ENCODE measurements around the gene GALNT9. TPM values are rescaled to one million over a fixed set of nuclear protein-coding genes. Genes with fewer than 3 reads are reported as not detected.

Gene GALNT9
- total RNA-seq, 1 donor from 2014 or later = not detected

DNA sequence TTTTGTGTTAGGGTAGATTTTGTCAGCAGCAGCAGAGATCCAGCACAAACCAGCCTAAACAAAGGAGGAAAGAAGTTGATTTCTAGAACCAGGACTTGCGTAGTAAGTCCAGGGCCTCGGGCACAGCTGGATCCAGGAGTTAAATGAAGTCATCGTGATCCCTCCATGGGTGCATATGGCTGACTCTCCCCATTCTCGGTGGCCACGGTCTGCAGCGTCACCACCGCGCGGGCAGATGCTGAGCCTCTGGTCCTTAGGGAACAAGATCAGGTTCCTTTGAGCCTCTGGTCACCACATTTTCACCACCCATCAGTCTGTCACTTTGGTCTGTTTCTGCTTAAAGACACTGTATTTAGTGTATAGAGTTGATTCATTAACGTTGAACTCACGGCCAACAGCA lies 14.8 kb upstream of the GALNT9 start:
- ATAC-seq = no peak

DNA sequence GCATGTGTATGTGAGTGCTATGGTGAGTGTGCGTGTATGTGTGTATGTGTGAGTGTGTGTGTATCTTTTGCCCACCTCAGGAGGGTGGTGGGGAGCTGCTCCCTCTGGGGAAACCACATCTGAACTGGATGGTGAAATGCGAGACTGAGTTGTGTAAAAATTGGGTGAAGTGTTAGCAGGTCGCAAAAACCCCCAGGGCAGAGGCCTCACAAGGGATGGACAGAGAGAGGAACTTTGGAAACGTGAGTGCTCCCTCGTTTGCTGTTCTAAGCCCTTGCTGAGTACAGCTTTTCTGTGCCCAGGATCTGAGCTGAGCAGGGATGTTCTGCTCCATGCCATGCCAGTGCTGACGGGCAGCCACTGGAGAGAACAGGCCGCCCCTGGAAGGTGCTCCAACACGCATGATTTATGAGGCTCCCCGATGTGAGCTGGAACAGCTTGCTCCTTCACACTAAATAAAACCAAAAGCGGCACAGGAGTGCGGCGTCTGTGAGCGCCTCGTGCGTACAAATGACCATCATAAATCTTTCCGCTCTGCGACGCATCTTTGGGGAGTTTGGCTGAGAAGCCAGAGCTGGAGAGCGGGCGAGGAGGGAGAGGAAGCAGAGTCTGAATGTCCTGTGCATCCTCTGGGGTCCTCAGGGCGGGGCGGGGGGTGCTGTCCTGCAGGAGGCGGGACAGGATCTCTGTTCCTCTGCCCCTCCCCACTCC lies 14.1 kb upstream of the GALNT9 start:
- no peak for ATAC-seq

DNA sequence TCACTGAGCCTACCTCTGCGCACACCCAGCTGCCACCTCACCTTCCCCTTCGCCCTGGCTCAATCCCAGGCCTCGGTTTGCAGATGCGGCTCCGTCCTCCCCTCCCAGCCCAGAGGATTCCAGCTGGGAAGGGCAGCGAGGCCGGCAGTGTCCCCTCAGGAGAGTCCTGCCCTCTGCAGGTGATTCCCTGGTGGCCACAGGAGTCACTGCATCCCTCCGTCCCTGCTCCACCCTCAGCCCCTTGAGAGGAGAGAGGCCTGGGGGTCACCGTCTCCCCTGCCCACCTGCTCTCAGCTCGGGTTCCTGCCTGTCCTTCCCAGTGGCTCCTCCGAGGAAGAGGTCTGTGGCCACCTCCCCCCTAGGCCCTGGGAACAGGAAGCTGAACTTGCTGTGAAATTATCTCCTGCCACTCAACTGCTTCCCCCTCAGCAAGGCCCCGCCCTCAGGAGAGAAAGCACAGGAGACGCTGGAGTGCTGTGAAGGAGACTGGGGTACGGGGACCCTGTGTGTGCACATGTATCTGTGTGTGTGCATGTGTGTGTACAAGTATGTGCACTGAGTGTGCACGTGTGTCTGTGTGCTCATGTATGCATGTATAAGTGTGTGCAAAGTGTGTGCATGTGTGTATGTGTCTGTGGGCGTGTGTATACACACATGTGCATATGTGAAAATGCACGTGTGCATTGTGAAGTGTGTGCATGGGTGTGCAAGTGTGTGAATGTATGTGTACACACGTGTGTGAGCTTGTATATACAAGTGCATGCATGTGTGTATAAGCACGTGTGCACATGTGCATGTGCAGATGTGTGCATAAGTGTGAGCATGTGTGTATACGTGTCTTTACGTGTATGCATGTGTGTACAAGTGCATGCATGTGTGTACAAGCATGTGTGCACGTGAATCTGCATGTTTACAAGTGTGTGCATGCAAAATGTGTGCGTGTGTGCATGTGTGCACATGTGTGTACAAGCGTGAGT lies 13.2 kb upstream of the GALNT9 start:
- no peak for ATAC-seq

DNA sequence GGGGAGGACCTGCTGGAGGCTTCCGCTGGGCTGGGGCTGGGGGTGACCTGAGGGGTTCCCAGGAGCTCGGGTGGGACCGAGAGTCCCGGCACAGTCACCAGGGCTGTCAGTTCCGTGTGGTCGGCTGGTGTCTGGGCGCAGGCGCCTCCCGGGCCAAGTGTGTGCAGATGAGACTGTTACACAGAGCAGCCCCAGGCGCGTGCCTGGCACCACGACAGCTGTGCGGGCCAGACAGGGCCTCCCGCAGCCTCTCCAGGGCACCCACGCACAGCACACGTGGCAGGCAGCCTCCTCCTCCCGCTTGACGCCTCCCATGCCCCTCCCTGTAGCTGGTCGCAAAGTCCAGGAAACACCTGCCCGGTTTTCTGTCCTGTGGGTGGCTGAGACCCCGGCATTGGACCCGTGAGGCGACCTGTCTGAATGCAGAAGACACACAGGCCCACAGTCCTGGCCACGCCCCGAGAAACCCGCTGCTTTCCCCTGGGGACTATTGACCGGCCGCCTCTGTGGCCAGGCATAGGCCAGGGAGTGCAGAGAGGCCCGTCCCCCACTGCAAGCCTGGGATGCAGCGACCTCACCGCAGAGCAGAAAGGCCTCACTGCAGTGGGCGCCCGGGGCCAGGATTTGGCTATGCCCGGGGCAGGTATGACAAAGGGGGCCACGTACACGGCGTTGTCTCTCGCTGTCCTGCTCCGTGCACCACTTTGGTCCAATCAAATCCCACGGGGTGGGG lies 12.1 kb upstream of the GALNT9 start:
- no peak for ATAC-seq

DNA sequence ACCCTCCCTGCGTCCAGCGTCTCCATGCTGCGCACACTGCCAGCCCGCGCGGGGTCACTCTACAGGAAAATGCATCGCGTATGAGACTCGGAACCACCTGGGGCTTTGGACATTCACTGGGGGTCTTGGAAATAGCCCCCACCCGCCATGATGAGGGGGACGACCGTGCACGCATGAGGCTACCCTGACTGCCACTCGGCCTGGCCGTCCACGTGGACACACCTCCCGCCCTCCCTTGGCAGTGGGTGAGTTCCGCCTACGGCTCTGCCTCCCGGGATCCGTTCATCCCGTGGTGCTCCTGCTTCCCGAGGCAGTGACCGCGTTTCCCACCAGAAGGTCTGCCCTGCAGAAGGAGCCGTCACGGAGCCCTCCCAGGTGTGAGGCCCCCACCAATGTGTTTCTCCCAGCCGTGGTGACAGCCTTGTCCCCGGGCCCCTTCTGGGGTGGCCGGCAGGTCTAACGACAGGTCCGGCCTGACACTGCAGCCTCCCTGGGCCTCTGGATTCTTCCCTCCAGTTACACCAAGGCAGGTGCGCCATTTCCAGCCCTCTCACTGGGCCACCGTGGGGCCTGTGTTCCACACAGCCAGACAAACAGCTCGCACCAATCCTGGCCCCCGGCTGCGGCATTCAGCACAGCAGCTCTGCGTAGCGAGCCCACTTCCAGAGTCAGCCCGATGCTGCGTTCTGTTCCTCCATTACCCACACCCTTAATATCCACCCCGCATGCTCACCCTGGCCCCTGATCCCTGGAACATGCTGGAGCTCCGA lies 11.1 kb upstream of the GALNT9 start:
- ATAC-seq = no peak

DNA sequence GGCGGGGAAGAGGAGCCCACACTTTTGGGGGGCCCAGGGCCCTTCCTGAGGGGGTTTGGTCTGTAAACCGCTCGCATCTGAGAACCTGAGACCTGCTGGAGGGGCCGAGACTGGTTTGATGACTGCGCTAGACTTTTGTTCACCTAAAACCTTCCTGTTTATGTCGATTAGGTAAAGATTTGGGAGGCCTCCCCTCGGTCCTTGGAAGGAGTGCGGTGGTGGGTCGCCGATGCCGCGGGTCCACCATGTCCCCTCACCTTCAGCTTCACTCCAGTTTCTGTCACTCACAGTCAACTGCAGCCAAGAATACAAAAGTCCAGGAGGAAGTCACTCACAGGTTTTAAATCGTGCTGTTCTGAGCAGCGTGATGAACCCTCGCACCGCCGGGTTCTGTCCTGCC lies 10.5 kb upstream of the GALNT9 start:
- no peak for ATAC-seq

DNA sequence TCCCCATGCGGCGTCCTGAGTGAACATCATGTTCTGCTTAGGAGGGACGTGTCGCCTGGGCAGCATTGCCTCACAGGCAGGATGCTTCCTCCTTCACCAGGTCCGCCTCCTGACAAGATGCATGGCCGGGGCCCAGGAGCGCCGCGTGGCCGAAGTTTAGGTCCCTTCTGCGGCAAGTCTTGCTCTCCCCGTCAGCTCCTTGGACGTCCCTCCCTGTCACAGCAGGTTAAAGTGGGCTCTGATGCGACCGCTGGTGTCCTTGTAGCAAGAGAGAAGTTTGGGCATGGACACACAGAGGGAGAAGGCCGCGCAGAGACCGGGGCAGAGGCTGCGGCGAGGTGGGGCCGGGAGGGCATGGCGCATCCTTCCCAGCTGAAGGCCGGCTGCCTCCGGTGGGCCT lies 9.4 kb upstream of the GALNT9 start:
- ATAC-seq = no peak

DNA sequence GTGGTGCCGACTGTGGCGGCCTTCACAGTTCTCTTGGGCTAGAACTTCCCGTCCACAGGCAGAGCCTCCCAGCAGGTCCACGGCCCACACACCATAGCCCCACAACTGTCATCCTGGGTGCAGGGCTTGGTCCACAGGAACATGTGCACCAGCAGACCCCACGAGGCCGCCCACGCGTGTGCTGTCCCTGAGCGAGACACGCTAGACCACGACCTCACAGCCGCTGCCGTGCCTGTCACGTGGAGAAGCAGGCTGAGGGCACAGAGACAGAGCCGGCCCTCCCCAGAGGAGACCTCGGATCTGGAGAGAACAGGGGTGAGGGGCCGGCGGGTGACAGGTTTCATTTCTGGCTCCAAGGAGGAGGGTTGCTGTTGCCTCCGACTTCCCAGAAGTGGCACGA lies 8.9 kb upstream of the GALNT9 start:
- ATAC-seq = no peak

DNA sequence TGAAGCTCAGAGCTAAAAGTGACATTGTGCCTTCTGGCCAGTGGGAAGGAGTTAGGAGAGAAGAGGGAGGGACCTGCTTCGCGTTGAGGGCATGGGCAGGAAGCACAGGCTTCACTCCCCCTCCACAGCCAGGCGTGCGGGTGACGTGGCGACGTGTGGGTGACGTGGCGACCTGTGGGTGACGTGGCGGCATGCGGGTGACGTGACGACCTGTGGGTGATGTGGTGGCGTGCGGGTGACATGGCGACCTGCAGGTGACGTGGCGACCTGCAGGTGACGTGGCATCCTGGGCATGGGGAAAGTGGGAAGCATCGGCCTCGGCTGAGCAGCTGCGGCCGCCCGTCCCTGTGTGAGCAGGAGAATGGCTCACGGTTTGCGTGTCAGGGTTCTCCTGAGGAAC lies 8.2 kb upstream of the GALNT9 start:
- ATAC-seq = no peak

DNA sequence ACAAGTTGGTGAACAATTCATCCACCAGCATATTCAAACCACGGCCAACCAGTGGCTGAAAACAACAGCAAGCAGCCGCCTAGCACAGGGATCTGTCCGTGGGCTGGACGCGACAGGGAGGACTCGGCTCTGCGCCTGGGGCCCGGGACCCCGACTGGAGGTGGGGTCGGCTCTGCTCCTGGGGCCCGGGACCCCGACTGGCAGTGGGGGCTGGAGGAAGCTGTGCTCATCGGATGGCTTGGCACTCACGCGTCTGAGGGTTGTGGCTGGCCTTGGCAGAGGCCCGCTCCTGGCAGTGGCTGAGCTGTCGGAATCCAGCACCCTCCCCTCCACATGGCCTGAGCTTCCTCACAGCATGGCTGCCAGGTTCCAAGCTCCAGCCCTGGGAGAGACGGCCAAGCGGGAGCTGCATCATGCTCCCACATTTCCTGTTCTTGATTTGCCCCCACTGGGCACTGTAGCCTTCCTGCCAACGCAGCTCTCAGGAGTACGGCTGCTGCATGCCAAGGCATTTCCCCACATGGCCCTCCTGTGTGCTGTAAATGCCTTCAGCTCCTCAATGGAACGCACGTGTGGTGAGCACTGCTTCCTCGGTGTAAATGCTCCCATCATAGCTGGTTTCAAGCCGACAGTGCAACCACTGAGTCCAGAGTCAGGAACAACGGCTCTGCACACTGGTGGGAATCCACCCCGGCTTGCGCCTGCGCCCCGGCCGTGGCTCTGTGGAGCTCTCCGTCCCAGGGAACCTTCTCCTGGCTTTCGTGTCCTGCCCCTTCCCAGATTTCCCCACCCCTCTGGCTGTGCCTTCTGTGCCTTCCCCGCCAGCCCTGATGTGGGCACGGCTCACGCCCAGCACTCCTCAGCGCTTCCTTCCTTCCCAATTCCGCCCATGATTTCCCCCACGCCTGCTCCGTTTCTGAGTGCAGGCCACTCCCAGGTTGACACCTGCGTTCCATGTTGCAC lies 7.3 kb upstream of the GALNT9 start:
- no peak for ATAC-seq

DNA sequence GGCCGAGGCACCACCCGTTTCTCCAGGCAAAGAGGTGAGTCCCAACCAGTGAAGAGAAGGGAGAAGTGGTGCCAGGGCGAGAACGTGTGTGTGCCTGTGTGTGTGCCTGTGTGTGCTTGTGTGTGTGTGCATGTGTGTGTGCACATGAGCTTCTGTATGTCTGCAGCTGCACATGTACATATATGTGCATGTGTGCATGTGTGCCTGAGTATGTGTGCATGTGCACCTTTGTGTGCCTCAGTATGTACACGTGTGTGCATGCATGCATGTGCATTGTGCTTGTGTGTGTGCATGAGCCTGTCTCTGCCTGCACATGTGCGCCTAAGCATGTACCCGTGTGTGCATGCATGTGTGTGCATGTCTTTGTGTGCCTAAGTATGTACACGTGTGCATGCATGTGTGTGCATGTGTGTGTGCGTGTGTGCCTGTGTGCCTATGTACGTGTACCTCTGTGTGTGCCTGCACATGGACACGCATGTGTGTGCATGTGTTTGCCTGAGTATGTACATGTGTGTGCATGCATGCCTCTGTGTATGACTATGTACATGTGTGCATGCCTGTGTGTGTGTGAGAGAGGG lies 5.9 kb upstream of the GALNT9 start:
- no peak for ATAC-seq

DNA sequence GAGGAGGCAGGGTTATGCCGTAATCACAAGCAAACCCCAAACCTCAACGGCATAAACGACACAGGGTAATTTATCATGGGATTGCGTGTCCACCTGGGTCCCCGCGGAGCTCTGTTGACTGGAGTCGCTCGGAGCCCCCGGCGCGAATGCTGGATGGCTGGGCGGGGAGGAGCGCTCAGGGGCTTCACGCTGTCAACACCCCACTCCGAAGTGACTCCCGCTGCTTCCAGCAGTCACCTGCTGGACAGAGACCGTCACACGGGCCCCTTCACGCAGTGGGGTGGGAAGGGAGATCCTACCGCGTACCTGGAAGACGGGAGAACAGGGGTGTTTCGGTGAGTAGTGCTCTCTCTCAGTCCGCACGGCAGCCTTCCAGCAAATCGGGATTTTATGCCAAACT lies 4.4 kb upstream of the GALNT9 start:
- ATAC-seq = no peak

DNA sequence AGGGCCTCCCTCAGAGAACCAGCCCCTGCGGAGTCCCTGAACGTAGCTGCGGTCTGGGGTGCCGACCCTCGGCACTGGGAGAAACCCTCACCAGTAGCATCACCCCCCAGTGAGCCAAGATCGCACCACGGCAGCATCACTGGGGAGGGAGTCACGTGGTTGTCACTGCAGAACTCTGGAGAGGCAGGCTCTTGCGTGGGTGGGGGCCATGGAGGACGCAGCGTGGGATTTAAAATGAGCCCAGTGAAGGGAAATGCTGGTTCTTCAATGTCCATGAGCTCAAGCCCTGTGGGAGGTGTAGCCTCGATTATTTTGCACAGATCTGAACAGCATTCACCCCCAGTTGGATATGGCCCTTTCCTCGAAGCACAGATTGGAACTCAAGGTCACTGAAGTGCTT lies 3.9 kb upstream of the GALNT9 start:
- ATAC-seq = no peak

DNA sequence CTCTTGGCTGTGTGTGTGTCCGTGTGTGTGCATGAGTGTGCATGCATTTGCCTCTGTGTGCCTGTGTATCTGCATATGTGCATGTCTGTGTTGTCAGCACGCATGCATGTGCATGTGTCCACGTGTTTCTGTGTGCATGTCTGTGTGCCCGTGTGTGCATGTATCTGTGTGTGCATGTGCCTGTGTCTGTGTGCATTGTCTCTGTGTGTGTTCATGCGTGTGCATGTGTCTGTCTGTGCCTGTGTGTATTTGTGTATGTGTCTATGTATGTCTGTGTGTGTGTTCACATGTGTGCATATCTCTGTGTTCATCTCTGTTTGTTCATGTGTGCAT lies 1.1 kb upstream of the GALNT9 start:
- no peak for ATAC-seq

DNA sequence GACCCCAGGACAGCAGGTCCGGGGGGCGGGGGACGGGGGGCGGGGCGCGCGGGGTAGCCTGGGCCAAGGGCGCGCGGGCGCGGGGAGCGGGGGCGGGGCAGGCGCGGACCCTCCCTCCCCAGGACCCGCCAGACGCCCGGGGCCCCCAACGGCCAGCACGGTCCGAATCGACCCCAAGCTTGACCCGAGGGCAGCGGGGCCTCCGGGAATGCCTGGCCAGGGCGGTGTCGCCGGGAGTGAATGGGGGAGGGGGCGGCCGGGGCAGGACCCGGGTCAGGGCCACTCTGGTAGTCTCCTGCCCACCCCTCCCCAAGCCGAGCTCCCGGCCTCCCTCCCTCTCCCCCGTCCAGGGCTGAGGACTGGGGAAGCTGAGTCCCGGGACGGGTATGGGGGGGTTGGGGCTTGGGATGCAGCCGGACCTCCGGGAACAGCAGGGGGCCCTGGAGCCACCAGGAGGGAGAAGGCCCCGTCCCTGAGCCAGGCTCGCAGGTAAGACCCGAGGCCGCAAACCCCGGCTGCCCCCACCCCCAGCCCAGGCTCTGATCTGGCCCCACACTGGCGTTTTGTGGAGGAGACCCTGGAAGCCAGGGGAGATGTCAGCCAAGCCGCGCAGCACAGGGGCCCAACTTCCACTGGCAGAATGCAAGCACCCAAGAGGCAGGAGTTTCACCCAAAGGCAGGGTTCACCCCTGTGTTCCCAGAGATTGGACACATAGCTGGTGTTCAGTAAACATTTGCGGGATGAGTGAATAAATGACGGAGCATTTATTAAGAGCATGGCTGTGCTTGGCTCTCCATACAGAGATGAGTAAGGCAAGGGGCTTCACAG lies 545 bp upstream of the GALNT9 start:
- ATAC-seq = no peak

DNA sequence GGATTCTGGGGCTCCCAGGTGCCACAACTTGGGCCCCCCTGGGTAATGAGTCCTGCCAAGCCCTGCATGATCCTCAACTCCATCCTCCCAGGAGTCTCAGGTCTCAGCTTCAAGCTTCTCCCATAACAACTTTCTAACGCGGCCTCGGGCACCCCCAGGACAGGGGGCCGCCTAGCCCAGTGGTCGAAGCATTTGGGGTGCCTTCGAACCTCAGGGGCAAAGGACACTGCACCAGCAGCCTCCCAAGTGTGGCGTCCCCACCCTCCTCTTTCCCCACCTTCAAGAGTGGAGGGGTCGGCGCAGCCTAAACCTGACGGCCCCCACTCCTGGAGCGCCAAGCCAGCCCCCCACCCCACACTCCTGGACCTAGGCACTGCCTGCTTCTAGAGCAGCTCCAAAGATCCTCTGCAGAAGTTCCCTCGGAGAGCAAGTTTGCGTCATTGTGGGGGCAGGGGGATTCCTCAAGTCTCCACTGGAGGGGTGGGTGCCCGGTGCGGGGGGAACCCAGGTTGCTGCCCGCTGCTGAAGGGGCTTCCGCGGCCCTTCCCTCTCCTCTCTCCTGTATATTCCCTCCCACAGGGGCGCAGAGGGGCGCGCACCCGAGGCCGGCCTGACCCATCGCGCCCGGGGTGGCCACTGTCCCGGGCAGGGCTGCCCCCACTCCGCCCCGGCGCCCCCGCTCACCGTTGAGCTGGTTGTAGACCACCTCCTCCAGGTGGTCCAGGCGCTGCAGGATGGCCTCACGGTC lies 933 bp downstream of the GALNT9 start:
- no peak for ATAC-seq

DNA sequence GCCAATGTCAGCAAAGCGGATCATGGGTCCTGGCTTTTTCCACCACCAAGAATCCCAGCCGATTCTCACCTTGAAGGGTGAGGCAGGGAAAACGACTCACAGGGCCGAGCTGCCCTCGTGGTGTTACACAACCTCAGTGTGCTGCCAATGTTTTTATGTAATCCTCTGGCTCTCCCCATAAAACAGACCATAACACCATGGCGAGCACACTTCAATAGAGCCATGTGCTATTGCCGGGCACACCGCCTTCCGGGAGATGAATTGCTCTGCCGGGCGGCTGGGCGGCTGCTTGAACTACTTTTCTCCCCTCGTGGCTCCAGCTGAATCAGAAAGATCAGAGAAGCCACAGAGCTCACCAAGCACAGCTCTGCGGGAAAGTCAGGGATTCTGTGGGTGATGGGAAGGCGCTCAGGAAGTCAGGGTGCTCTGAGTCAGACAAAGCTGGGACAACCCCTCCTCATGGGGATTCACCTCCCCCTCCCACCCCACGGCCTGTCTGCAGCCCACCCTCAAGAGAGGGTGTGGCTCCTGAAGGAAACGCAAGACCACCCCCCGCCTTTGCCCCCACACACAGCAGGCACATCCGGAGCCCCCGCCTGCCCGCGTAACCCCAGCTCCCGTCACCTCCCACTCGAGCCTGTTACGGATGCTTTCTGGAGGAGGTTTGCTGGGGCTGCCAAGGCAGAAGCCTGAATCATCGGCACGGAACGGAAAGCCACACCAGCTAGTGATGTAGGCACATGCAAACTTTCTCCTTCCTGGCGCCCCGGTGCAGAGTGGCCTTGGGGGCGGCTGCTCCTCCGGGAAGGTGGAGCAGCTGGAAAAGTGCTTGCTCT lies 1.8 kb downstream of the GALNT9 start:
- peak; percentile 46 for ATAC-seq

DNA sequence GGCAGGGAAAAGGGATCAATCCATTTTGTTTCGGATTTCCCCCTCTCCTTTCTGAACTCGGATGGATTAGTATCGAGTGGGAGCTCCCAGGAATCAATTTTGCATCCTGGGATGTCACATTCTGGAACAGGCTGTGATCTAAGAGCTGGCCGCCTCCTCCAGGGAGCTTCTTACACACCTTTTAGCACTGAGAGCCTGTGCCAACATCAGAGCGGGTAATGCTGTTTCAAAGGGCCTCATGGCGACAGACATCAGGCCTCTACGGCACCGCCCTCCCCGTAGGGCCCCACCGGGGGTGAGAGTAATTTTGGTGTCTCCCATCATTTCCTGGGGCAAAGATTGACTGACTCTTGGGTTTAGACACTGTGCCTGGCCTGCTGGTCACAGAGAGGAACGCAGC lies 2.7 kb downstream of the GALNT9 start:
- ATAC-seq = no peak

Measured in esophagus mucosa (tissue), 1 donor.